NCI-H1092 treated with DMSO at 0.1 percent for 48 hours (cell line): ENCODE results near the gene UNC13B.
"Not testable (repeated sequence)": the region's sequence is repeated elsewhere in the genome, so short reads cannot be mapped to it uniquely, and the experiment has no call there.

Experiments used
- DNase-seq: peaks from one replicate; lab custom pipeline; 2025; lab: John Stamatoyannopoulos, UW

The UNC13B gene

GRCh38 chr9:35226651-35227050 is 64.8 kb downstream of the UNC13B start:
- peak; percentile 28 for DNase-seq

DNA sequence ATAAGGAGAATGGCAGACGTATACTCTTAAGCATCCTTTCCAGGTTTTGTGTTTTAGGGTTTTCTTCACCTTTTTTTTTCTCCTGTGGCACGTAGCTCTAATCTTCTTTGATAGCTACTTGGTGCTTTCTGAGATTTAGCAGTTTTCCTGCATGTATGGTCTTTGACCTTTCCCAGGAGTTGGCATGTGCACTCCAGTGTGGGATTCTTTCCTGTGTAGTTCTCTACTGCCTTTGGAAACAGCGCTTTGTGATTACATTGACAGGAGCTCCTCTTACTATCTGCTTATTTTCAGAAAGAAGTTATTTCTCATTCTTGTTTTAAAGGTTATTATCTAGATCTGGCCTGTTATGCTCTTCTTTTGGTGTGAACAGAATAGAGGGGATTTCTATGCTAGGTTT is 65.5 kb downstream of the UNC13B start:
- DNase-seq: no peak

DNA sequence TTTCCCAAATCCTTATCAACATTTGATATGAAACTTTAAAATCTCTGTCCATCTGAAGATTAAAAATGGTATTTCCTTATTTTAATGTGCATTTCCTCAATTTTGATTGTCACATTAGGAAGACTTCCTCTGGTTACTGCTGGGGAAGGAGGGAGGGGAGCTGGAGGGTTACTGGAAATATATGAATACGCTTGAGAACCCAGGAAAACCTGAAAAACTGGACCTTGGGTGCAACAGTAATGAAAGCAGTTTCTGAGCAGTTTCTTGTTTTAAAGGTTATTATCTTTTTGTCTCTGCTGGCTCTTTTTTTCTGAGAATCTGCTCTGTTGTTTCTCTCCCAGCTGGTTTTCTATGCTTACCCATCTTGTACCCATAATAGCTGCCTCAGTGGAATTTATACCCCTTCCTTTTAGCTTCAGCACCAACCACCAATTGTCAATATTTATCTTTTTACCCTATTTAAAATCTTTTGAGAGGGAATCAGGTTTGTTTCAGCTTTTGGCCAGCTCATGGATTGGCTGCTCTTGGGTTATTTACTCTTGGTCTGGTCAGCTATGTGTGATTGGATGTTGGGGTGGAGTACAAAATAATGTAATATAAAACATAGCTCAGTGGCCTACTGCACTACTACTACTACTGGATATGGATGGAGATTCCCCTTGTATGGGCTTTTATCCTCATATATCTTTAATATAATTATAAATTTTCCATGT is 67.4 kb downstream of the UNC13B start:
- DNase-seq: peak; percentile 39

DNA sequence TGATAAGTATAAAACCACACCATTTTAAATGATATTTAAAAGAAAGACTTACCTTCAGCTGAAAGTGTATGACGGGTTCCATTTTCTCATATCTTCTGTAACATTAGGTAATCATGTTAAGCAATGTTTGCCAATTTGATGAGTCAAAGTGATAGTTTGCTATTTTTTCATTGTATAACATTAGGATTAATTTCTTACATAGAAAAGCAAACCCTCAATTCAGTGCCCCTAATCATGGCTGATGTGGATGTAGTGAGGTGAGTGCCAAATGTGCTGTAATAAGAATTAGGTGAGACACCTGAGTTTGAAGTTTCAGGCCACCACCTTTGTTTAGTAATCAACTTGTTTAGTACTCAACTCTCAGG is 68.0 kb downstream of the UNC13B start:
- DNase-seq: no peak

DNA sequence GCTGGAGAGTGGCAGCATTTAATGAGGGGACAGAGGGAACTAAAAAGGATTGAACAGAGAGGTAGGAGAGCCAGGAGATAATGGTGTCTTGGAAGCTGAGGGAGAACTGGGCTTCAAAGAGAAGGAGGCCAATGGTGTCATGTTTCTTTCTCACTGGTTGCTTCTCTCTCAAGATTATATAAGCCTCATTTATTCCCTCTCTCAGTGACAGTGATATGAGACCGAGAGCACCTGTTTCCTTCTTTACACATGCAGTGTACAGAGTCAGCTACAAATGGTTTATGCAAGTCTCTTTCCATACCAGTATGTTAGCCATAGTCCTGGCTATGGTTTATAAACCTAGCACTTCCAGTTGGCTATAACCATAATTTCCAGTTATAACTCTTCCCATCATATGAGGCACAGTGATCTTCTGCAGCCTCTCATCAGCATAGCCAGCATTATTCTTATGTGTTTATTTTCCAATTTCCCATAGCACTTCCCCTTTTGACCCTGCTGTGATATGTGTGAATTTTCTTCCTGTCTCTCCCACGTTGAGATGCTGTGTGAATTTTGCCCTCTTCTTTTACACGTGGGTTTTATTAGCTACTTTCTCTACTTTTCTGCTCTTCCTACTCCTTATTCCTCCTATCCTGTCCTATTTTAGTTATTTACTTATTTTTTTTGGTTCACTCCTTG is 71.2 kb downstream of the UNC13B start:
- peak; percentile 52 for DNase-seq

GRCh38 chr9:35236692-35237091 is 74.9 kb downstream of the UNC13B start:
- DNase-seq: no peak

DNA sequence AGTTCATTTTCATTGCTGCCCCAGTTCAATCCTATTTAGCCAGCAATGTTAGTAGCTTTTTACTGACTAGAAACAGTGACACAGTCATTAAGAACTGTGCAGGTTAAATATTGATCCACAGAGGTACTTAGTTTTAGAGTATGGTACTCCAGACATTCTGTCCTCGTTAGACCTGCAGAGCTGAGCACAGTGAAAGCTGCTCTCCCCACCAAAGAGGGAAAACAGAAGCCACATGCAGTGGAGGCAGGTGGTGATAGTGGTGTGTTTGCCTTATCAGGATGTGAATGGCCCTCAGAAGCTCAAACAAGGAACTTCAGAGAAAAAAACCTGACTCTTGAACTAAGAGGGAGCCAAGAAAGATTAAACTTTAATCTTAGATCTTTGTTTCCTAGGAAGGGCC is 75.5 kb downstream of the UNC13B start:
- DNase-seq: peak; percentile 89

DNA sequence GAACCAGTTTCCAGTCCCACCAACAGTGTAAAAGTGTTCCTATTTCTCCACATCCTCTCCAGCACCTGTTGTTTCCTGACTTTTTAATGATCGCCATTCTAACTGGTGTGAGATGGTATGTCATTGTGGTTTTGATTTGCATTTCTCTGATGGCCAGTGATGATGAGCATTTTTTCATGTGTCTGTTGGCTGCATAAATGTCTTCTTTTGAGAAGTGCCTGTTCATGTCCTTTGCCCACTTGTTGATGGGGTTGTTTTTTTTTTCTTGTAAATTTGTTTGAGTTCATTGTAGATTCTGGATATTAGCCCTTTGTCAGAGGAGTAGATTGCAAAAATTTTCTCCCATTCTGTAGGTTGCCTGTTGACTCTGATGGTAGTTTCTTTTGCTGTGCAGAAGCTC is 84.1 kb downstream of the UNC13B start:
- not testable (repeated sequence) for DNase-seq

- no peak for DNase-seq
These were observed 91.3 kb downstream of the UNC13B start for GRCh38 chr9:35253075-35253474.

- peak; percentile 31 for DNase-seq
These were observed 92.4 kb downstream of the UNC13B start for GRCh38 chr9:35254237-35254636.

DNA sequence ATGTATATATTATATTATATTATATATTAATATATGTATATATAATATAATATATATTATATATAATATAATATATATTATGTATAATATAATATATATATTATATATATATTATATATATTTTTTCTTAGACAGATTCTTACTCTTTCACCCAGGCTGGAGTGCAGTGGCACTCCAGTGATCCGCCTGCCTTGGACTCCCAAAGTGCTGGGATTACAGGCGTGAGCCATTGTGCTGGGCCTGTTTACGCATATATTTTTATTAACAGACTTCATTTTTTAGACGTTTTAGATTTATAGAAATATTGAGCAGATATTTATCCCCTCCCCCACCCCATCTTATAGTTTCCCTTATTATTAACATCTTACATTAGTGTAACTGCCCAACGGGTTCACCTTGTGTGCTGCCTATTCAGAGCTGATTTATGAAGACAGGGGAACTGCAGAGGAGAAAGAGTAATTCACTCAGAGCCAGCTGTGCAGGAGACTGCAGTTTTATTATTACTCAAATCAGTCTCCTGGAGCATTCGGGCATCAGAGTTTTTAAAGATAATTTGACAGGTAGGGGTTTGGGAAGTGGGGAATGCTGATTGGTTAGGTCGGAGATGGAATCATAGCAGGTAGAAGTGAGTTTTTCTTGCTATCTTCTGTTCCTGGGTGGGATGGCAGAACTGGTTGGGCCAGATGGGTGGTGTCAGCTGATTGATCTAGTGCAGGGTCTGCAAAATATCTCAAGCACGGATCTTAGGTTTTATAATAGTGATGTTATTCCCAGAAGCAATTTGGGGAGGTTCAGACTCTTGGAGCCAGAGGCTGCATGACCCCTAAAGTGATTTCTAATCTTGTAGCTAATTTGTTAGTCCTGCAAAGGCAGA is 93.4 kb downstream of the UNC13B start:
- no peak for DNase-seq

DNA sequence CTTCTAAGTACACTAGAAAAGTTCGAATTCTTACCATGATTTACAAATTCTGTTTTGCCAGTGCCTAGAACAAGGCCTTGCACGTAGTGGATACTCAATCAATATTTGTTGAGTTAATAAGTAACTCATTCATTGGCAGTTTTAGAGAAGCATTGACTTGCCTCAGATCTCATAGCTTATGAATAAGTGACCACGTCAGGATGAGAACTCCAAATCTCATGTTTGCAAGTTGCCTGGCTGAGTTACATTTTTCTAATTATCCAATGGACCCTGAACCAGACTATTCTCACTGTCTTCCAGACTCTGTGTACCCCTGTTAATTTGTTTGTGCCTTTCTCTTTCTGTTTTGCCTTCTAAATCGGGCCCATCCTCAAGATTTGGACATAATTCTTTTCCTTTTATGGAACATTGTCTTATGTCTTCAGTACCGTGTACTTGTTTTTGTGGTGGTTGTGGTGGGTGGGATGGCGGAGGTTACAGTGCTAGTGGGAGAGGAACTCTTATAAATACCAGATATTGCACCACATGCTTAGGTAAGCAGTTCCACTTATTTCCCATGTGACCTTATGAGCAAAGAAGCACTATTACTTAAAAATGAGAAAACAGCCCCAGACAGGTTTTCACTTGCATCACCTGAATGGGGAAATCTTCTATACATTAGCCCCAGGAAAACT is 96.3 kb downstream of the UNC13B start:
- DNase-seq: no peak

- peak; percentile 84 for DNase-seq
These were observed 97.1 kb downstream of the UNC13B start for GRCh38 chr9:35258660-35259474.

DNA sequence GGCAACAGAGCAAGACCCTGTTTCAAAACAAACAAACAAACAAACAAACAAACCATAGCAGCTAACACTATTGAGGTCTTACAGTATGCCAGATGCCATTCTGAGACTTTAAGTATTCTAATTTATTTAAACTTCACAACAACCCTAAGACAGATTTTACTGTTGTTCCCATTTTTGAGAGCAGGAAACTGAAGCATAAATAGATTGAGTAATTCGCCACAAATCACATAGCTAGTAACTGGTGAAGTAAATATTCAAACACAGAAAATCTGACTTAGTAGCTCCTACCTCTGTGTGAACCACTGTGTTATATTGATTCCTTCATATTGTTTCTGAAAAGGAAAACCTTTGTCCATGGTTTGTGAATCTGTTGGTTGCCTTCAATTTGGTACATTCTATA is 98.4 kb downstream of the UNC13B start:
- no peak for DNase-seq

GRCh38 chr9:35262064-35262463 is 100.3 kb downstream of the UNC13B start:
- DNase-seq: no peak

DNA sequence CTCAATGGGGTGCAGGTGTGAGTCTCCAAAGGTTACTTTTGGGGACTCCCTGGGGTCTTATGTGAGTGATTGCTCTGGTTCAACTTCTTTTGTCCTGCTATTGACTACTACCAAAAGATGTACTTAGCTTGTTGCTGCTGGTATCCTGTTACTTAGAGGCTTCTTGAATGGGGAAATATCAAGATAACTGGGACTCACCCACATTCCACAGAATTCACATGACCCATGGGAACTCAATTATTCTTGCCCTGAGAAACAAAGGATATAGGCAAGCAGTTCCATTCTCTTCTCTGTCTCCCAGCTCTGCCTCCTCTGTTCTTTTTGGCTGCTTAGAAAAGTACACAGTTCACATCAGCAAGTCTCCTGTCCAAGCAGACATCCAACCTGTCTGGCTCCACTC is 105.9 kb downstream of the UNC13B start:
- no peak for DNase-seq

GRCh38 chr9:35269919-35270318 is 108.1 kb downstream of the UNC13B start:
- no peak for DNase-seq

DNA sequence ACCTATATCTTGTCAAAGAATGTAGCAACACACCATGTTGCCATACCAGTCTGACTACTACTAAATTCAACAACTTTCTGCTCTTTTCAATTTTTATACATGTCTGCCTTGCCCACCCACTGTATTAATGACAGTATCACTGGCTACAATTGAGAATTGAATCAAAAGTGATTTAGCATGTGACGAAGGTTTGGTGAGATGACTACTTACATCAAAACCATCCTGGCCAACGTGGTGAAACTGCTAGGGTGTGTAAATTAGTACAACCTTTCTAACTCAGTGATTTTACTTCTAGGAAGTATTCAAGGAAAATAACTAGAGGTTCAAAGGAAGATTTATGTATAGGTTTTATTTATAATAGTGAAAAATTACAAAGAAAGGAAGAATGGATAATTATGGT is 109.8 kb downstream of the UNC13B start:
- DNase-seq: no peak

GRCh38 chr9:35272989-35273388 is 111.2 kb downstream of the UNC13B start:
- no peak for DNase-seq

- no peak for DNase-seq
These were observed 111.8 kb downstream of the UNC13B start for GRCh38 chr9:35273591-35273990.

GRCh38 chr9:35274993-35275392 is 113.2 kb downstream of the UNC13B start:
- DNase-seq: no peak

- no peak for DNase-seq
These were observed 115.3 kb downstream of the UNC13B start for GRCh38 chr9:35277171-35277520.
